Trophoblast cell (in vitro differentiated cells and primary cell): Measurements from ENCODE around the gene POM121L2.
A peak's percentile ranks its signal among the peaks of the same experiment; 100 is the strongest.

Source experiments
- DNase-seq, 2 donors: peaks; one replicate each; pipeline ENCODE4 v3.0.0-alpha.2; 2016
- H2AFZ ChIP-seq: 2 replicates; pipeline ENCODE4 v1.6.1; 2013; ENCODE audit warnings: low read length, moderate library complexity, mild to moderate bottlenecking; ENCODE audit not compliant: insufficient read depth, poor library complexity
- H2AK5ac ChIP-seq: 2 replicates; pipeline ENCODE4 v1.6.1; 2013; ENCODE audit warnings: mild to moderate bottlenecking, low read length
- H2BK120ac ChIP-seq: 2 replicates; pipeline ENCODE4 v1.6.1; 2013; ENCODE audit warnings: low read length, mild to moderate bottlenecking, moderate library complexity; ENCODE audit not compliant: insufficient read depth, poor library complexity
- H2BK12ac ChIP-seq: 2 replicates; pipeline ENCODE4 v1.6.1; 2013; ENCODE audit warnings: mild to moderate bottlenecking, low read length, moderate library complexity
- H2BK5ac ChIP-seq: 2 replicates; pipeline ENCODE4 v1.6.1; 2013; ENCODE audit warnings: low read length, low read depth, moderate library complexity, mild to moderate bottlenecking; ENCODE audit not compliant: poor library complexity
- H3K14ac ChIP-seq: 2 replicates; pipeline ENCODE4 v1.6.1; 2013; ENCODE audit warnings: mild to moderate bottlenecking, low read length
- H3K18ac ChIP-seq: 2 replicates; pipeline ENCODE4 v1.6.1; 2013; ENCODE audit warnings: mild to moderate bottlenecking, low read length
- H3K23ac ChIP-seq: 2 replicates; pipeline ENCODE4 v1.6.1; 2013; ENCODE audit warnings: low read length
- H3K27ac ChIP-seq: 2 replicates; pipeline ENCODE4 v1.5.1; 2013; ENCODE audit warnings: low read depth, mild to moderate bottlenecking, inconsistent platforms, low read length, moderate library complexity
- H3K27me3 ChIP-seq: 2 replicates; pipeline ENCODE4 v1.6.1; 2013; ENCODE audit warnings: inconsistent platforms, mild to moderate bottlenecking, low read length, moderate library complexity; ENCODE audit not compliant: insufficient read depth
- H3K36me3 ChIP-seq, 2 experiments: 1 replicate in 1 of 2; 2 replicates in 1 of 2; pipeline ENCODE4 v1.6.1; 2013; ENCODE audit warnings: low read length in 2 of 2, mild to moderate bottlenecking in 2 of 2, moderate library complexity in 1 of 2; ENCODE audit not compliant: insufficient read depth in 2 of 2, control insufficient read depth in 1 of 2
- H3K4ac ChIP-seq: 2 replicates; pipeline ENCODE4 v1.6.1; 2013; ENCODE audit warnings: low read depth, mild to moderate bottlenecking, low read length, moderate library complexity
- H3K4me1 ChIP-seq, 2 experiments: 1 replicate in 1 of 2; 2 replicates in 1 of 2; pipeline ENCODE4 v1.6.1; 2013; ENCODE audit warnings: low read length in 2 of 2, mild to moderate bottlenecking in 2 of 2, moderate library complexity in 1 of 2; ENCODE audit not compliant: insufficient read depth in 2 of 2, control insufficient read depth in 1 of 2
- H3K4me2 ChIP-seq: 2 replicates; pipeline ENCODE4 v1.6.1; 2013; ENCODE audit warnings: inconsistent platforms, mild to moderate bottlenecking, low read length, moderate library complexity
- H3K4me3 ChIP-seq: 2 replicates; pipeline ENCODE4 v1.5.1; 2013; ENCODE audit warnings: mild to moderate bottlenecking, low read depth, low read length, inconsistent platforms
- H3K79me1 ChIP-seq: one replicate; pipeline ENCODE4 v1.6.1; 2013; ENCODE audit warnings: low read length
- H3K79me2 ChIP-seq: 2 replicates; pipeline ENCODE4 v1.6.1; 2013; ENCODE audit warnings: low read length, mild to moderate bottlenecking; ENCODE audit not compliant: control insufficient read depth, insufficient read depth, poor library complexity
- H3K9ac ChIP-seq: 2 replicates; pipeline ENCODE4 v1.6.1; 2013; ENCODE audit warnings: mild to moderate bottlenecking, low read length
- H3K9me3 ChIP-seq: 2 replicates; pipeline ENCODE4 v1.6.1; 2013; ENCODE audit warnings: low read depth, mild to moderate bottlenecking, control low read depth, inconsistent platforms, low read length; ENCODE audit not compliant: insufficient read depth
- H4K12ac ChIP-seq: 2 replicates; pipeline ENCODE4 v1.6.1; 2013; ENCODE audit warnings: low read depth, mild to moderate bottlenecking, low read length, moderate library complexity
- H4K8ac ChIP-seq: 2 replicates; pipeline ENCODE4 v1.6.1; 2013; ENCODE audit warnings: low read depth, mild to moderate bottlenecking, low read length, moderate library complexity
- H4K91ac ChIP-seq: one replicate; pipeline ENCODE4 v1.6.1; 2013; ENCODE audit warnings: low read depth, mild to moderate bottlenecking, low read length, moderate library complexity
- WGBS: extraction: QIAGEN DNeasy Blood & Tissue Kit; methylation state at CpG from one replicate; pipeline ENCODE4 v1.1.7; 2013; ENCODE audit warnings: missing lambda C conversion rate; ENCODE audit not compliant: insufficient read length, insufficient coverage; ENCODE audit errors: extremely low coverage; 5-methylcytosine and 5-hydroxymethylcytosine counted together

The POM121L2 gene

GRCh38 chr6:27321901-27322300 lies 9.8 kb upstream of the POM121L2 start:
- Histone ChIP-seq H3K18ac (no peak overlapping the region), H2BK120ac (no peak overlapping the region), H3K9me3 (no peaks in the 10 kb centered on the region), H3K27me3 (no peaks in the 10 kb centered on the region), H3K79me1 (no peaks in the 10 kb centered on the region), H3K4me3 (no peak overlapping the region), H2AFZ (no peak overlapping the region), H3K4me2 (no peak overlapping the region), H3K27ac (no peak overlapping the region), H2BK5ac (no peak overlapping the region), H2AK5ac (no peak overlapping the region), H4K8ac (no peak overlapping the region), H3K23ac (no peak overlapping the region), H4K12ac (no peak overlapping the region), H4K91ac (no peak overlapping the region), H3K36me3 (no peaks in the 10 kb centered on the region), H2BK12ac (no peak overlapping the region), H3K79me2 (no peaks in the 10 kb centered on the region), H3K4ac (no peak overlapping the region), H3K4me1 (no peaks in the 10 kb centered on the region), H3K9ac (no peak overlapping the region), H3K14ac (no peak overlapping the region)
- WGBS, result no CpG with 5 or more reads among the region's 4 CpGs
- no peak for DNase-seq

DNA sequence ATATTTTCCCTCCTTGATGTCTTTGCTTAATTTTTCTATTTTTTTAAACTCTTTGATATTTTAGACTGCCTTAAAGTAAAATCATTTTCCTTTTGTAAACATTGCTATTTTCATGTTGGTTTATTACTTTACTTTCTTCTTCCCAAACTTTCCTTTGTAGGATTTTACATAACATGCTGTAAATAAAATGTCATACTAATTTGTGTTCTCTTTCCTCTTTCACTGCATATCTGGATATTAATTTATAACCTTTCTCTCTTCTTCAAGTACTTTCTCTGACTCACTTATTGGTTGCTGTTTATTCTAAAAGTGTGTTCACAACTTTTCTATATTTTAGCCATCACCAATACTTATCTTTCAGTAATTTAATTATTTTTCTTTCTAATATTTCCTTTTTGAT lies 9.3 kb upstream of the POM121L2 start:
- Histone ChIP-seq H3K4me3 (no peak overlapping the region), H3K36me3 (no peaks in the 10 kb centered on the region), H3K9me3 (no peaks in the 10 kb centered on the region), H4K8ac (no peak overlapping the region), H3K79me2 (no peaks in the 10 kb centered on the region), H3K4ac (no peak overlapping the region), H3K27ac (no peak overlapping the region), H2BK12ac (no peak overlapping the region), H2BK120ac (no peak overlapping the region), H3K9ac (no peak overlapping the region), H2AFZ (no peak overlapping the region), H4K12ac (no peak overlapping the region), H4K91ac (no peak overlapping the region), H2AK5ac (no peak overlapping the region), H3K79me1 (no peaks in the 10 kb centered on the region), H3K27me3 (no peaks in the 10 kb centered on the region), H3K14ac (no peak overlapping the region), H2BK5ac (no peak overlapping the region), H3K4me2 (no peak overlapping the region), H3K4me1 (no peaks in the 10 kb centered on the region), H3K23ac (no peak overlapping the region), H3K18ac (no peak overlapping the region)
- DNase-seq, result no peak

GRCh38 chr6:27318973-27319372 lies 6.9 kb upstream of the POM121L2 start:
- WGBS, result no CpG with 5 or more reads among the region's 2 CpGs
- no peak for DNase-seq
- Histone ChIP-seq H3K18ac (no peak overlapping the region), H3K23ac (no peak overlapping the region), H4K8ac (no peak overlapping the region), H3K79me1 (no peaks in the 10 kb centered on the region), H2AFZ (no peak overlapping the region), H3K14ac (no peak overlapping the region), H4K12ac (no peak overlapping the region), H3K4me3 (no peak overlapping the region), H3K4me2 (no peak overlapping the region), H3K4ac (no peak overlapping the region), H2BK12ac (no peak overlapping the region), H3K9me3 (no peaks in the 10 kb centered on the region), H3K4me1 (no peaks in the 10 kb centered on the region), H3K79me2 (no peaks in the 10 kb centered on the region), H2BK5ac (no peak overlapping the region), H3K36me3 (no peaks in the 10 kb centered on the region), H3K27me3 (no peaks in the 10 kb centered on the region), H2AK5ac (no peak overlapping the region), H2BK120ac (no peak overlapping the region), H4K91ac (no peak overlapping the region), H3K9ac (no peak overlapping the region), H3K27ac (no peak overlapping the region)

GRCh38 chr6:27314046-27314445 lies 2.0 kb upstream of the POM121L2 start:
- H2BK5ac ChIP-seq, result no peak overlapping the region
- no CpG with 5 or more reads among the region's 2 CpGs for WGBS
- H3K4me3 ChIP-seq, result no peak overlapping the region
- no peak for DNase-seq
- H3K79me2 ChIP-seq, result no peaks in the 10 kb centered on the region
- no peak overlapping the region for H3K9ac ChIP-seq
- no peaks in the 10 kb centered on the region for H3K36me3 ChIP-seq
- no peak overlapping the region for H2BK120ac ChIP-seq
- no peak overlapping the region for H2AFZ ChIP-seq
- no peaks in the 10 kb centered on the region for H3K79me1 ChIP-seq
- H4K8ac ChIP-seq, result no peak overlapping the region
- no peak overlapping the region for H4K12ac ChIP-seq
- peaks cover 4 to 6% of the 10 kb centered on the region in 2 experiments for H3K4me1 ChIP-seq
- H3K4ac ChIP-seq, result no peak overlapping the region
- H2AK5ac ChIP-seq, result no peak overlapping the region
- H3K23ac ChIP-seq, result no peak overlapping the region
- H3K27ac ChIP-seq, result no peak overlapping the region
- no peak overlapping the region for H3K18ac ChIP-seq
- H2BK12ac ChIP-seq, result no peak overlapping the region
- no peak overlapping the region for H3K14ac ChIP-seq
- peaks cover 3% of the 10 kb centered on the region for H3K9me3 ChIP-seq
- peaks cover 12% of the 10 kb centered on the region for H3K27me3 ChIP-seq
- no peak overlapping the region for H4K91ac ChIP-seq
- no peak overlapping the region for H3K4me2 ChIP-seq

DNA sequence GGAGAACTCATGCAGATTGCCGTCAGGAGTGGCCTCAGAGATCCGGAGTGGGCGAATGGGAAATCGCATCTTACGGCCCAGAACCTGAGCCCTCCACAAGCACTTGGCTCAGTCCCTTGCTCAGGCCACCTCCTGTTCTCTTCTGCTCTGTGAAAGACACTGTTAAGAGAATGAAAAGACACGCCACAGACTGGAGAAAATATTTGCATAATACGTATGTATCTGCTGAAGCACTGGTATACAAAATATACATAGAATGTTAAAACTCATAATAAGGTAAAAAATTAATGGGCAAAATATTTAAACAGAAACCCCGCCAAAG lies 838 bp upstream of the POM121L2 start:
- peak overlapping the region; percentile 99 for H3K4me2 ChIP-seq

More for the DNA sequence above, 838 bp upstream of the POM121L2 start:
- no CpG with 5 or more reads among the region's 8 CpGs for WGBS
- H3K4me1 ChIP-seq, result peaks cover 4 to 6% of the 10 kb centered on the region in 2 experiments
- H3K79me1 ChIP-seq, result no peaks in the 10 kb centered on the region
- no peak overlapping the region for H3K4ac ChIP-seq
- peaks cover 12% of the 10 kb centered on the region for H3K27me3 ChIP-seq
- H3K18ac ChIP-seq, result no peak overlapping the region
- H3K23ac ChIP-seq, result no peak overlapping the region
- no peak overlapping the region for H2BK12ac ChIP-seq
- no peak overlapping the region for H3K14ac ChIP-seq
- H4K12ac ChIP-seq, result no peak overlapping the region
- H2AK5ac ChIP-seq, result no peak overlapping the region
- DNase-seq, result no peak
- no peaks in the 10 kb centered on the region for H3K79me2 ChIP-seq
- peaks cover 3% of the 10 kb centered on the region for H3K9me3 ChIP-seq
- no peak overlapping the region for H4K91ac ChIP-seq
- H4K8ac ChIP-seq, result no peak overlapping the region
- no peak overlapping the region for H3K9ac ChIP-seq
- H2BK5ac ChIP-seq, result no peak overlapping the region
- no peaks in the 10 kb centered on the region for H3K36me3 ChIP-seq
- no peak overlapping the region for H2BK120ac ChIP-seq
- H2AFZ ChIP-seq, result no peak overlapping the region
- no peak overlapping the region for H3K4me3 ChIP-seq
- no peak overlapping the region for H3K27ac ChIP-seq
